ENCODE results near the gene UQCRC2.

Gene UQCRC2

DNA sequence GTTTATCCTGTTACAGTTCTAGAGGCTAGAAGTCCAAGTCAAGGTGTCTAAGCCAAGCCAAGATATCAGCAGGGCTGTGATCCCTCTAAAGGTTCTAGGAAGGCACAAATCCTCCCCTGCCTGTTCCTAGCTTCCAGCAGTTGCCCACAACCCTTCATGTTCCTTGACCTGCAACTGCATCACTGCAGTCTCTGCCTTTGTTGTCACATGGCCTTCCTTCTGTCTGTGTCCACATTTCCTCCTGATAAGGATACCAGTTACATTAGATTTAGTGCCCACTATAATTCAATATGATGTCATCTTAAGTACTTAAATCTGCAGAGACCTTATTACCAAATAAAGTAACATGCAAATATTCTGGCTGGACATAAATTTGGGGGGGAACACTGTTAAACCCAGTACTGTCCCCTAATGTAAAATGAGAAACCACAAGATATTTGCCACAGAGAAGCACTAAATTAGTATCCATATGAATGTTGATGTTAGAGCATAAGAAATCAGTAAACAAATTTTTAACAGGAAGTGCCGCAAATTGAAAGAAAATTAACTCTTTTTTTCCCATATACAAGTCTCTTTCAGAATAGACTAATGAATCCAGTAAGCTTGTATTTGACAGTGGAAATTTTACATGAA lies 4.7 kb downstream of the UQCRC2 start:
- H3K4me3 ChIP-seq (ENCODE audit: control insufficient read depth in 1 of 7, extremely low read depth in 1 of 7, insufficient read depth in 4 of 7, low read depth in 2 of 7, low read length in 6 of 7) = no peak overlapping the region
- WGBS (ENCODE audit: insufficient coverage) = no CpG with 5 or more reads among the region's 1 CpG
- DNase-seq = no peak
- H3K36me3 ChIP-seq (ENCODE audit: control insufficient read depth in 4 of 4, insufficient read depth in 4 of 4, low read length in 3 of 4) = peaks cover 9 to 62% (median 41%) of the 10 kb centered on the region in 4 experiments
- H3K9me3 ChIP-seq (ENCODE audit: control extremely low read depth in 1 of 5, control insufficient read depth in 4 of 5, insufficient read depth in 2 of 5, low read depth in 1 of 5, low read length in 4 of 5) = no peaks in the 10 kb centered on the region
- H3K27ac ChIP-seq (ENCODE audit: insufficient read depth in 1 of 2, low read depth in 1 of 2, low read length in 2 of 2, poor library complexity in 1 of 2, severe bottlenecking in 2 of 2) = no peak overlapping the region
- H3K27me3 ChIP-seq (replicated peaks in 2 of 5; ENCODE audit: control insufficient read depth in 4 of 5, insufficient read depth in 5 of 5, low read length in 4 of 5) = no peaks in the 10 kb centered on the region
- POLR2A ChIA-PET = no interaction called here
- CTCF ChIA-PET = interaction anchor here (0.9 to 1.0 kb wide), 2 partner anchors 16 to 121 kb away, joined by 3 read pairs; no protein-coding TSS in a partner anchor
- peaks cover 6 to 15% (median 7%) of the 10 kb centered on the region in 4 experiments for H3K4me1 ChIP-seq (ENCODE audit: control extremely low read depth in 1 of 4, control insufficient read depth in 4 of 4, insufficient read depth in 4 of 4, low read length in 3 of 4)

DNA sequence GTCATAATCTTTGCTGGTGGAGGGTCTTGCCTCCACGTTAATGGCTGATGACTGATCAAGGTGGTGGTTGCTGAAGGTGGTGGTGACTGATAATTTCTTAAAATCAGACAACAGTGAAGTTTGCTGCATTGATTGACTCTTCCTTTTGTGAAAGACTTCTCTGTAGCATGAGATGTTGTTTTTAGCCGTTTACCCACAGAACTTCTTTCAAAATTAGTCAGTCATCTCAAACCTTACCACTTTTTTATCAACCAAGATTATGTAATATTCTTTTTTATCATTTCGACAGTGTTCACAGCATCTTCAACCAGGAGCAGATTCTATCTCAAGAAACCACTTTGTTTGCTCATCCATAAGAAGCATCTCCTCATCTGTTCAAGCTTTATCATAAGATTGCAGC lies 5.9 kb downstream of the UQCRC2 start:
- H3K27ac ChIP-seq (ENCODE audit: insufficient read depth in 1 of 2, low read depth in 1 of 2, low read length in 2 of 2, poor library complexity in 1 of 2, severe bottlenecking in 2 of 2) = no peak overlapping the region

DNA sequence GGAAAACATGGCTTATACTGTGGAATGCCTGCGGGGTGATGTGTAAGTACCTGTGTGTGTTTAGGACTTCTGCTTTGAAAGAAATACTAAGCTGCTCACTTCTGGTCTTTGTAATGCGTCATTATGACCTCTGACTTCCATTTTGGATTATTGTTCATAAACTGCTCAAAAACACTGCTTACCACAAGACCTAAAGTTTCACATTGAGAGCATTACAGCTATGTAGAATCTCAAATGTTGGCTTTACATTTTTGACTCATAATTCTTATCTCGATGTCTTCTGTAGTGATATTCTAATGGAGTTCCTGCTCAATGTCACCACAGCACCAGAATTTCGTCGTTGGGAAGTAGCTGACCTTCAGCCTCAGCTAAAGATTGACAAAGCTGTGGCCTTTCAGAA lies 9.3 kb downstream of the UQCRC2 start:
- Histone ChIP-seq H3K27me3 (replicated peaks in 2 of 5; ENCODE audit: control insufficient read depth in 4 of 5, insufficient read depth in 5 of 5, low read length in 4 of 5) (no peaks in the 10 kb centered on the region), H3K27ac (ENCODE audit: insufficient read depth in 1 of 2, low read depth in 1 of 2, low read length in 2 of 2, poor library complexity in 1 of 2, severe bottlenecking in 2 of 2) (no peak overlapping the region), H3K4me1 (ENCODE audit: control extremely low read depth in 1 of 4, control insufficient read depth in 4 of 4, insufficient read depth in 4 of 4, low read length in 3 of 4) (peaks cover 0 to 2% (median 0%) of the 10 kb centered on the region in 4 experiments), H3K36me3 (ENCODE audit: control insufficient read depth in 4 of 4, insufficient read depth in 4 of 4, low read length in 3 of 4) (peaks cover 30 to 92% (median 66%) of the 10 kb centered on the region in 4 experiments), H3K9me3 (ENCODE audit: control extremely low read depth in 1 of 5, control insufficient read depth in 4 of 5, insufficient read depth in 2 of 5, low read depth in 1 of 5, low read length in 4 of 5) (no peaks in the 10 kb centered on the region), H3K4me3 (ENCODE audit: control insufficient read depth in 1 of 7, extremely low read depth in 1 of 7, insufficient read depth in 4 of 7, low read depth in 2 of 7, low read length in 6 of 7) (no peak overlapping the region)
- CTCF ChIA-PET = no interaction called here
- no peak for DNase-seq
- POLR2A ChIA-PET = interaction anchor here (0.9 kb wide), 1 partner anchor 16 kb away, joined by 3 read pairs; no protein-coding TSS in a partner anchor
- 96% methylated on average over 4 of the region's 5 CpGs for WGBS (ENCODE audit: insufficient coverage)

More for the DNA sequence above, 5.9 kb downstream of the UQCRC2 start:
- no peak for DNase-seq
- ChIA-PET POLR2A (no interaction called here), CTCF (no interaction called here)
- H3K4me1 ChIP-seq (ENCODE audit: control extremely low read depth in 1 of 4, control insufficient read depth in 4 of 4, insufficient read depth in 4 of 4, low read length in 3 of 4) = peaks cover 4 to 11% (median 6%) of the 10 kb centered on the region in 4 experiments
- H3K4me3 ChIP-seq (ENCODE audit: control insufficient read depth in 1 of 7, extremely low read depth in 1 of 7, insufficient read depth in 4 of 7, low read depth in 2 of 7, low read length in 6 of 7) = no peak overlapping the region
- H3K27me3 ChIP-seq (replicated peaks in 2 of 5; ENCODE audit: control insufficient read depth in 4 of 5, insufficient read depth in 5 of 5, low read length in 4 of 5) = no peaks in the 10 kb centered on the region
- no peaks in the 10 kb centered on the region for H3K9me3 ChIP-seq (ENCODE audit: control extremely low read depth in 1 of 5, control insufficient read depth in 4 of 5, insufficient read depth in 2 of 5, low read depth in 1 of 5, low read length in 4 of 5)
- 67% methylated on average over 2 of the region's 3 CpGs for WGBS (ENCODE audit: insufficient coverage)
- peaks cover 12 to 70% (median 47%) of the 10 kb centered on the region in 4 experiments for H3K36me3 ChIP-seq (ENCODE audit: control insufficient read depth in 4 of 4, insufficient read depth in 4 of 4, low read length in 3 of 4)

DNA sequence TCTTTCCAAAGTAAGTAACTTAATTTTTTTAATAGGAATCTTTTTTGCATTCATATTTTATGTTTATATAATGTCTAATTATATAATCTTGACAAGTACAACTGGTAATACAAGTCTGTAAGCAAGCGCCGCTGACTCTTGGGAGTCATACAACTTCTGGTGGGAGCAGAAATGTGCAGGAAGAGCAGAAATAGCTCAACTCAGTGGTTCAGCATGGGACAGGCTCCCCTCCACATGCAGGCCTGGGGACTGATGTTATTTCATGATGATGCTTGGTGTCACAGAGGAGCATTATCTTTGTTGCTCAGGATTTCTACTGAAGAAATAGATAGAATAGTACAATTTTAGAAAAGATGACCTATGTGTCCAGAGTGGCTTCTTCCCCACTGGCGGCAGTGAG lies 10.7 kb downstream of the UQCRC2 start:
- H3K4me1 ChIP-seq (ENCODE audit: control extremely low read depth in 1 of 4, control insufficient read depth in 4 of 4, insufficient read depth in 4 of 4, low read length in 3 of 4) = no peaks in the 10 kb centered on the region
- H3K27me3 ChIP-seq (replicated peaks in 2 of 5; ENCODE audit: control insufficient read depth in 4 of 5, insufficient read depth in 5 of 5, low read length in 4 of 5) = no peaks in the 10 kb centered on the region
- POLR2A ChIA-PET = no interaction called here
- CTCF ChIA-PET = interaction anchor here (1.2 kb wide), 1 partner anchor 27 kb away, joined by 3 read pairs; no protein-coding TSS in a partner anchor
- no peak overlapping the region for H3K4me3 ChIP-seq (ENCODE audit: control insufficient read depth in 1 of 7, extremely low read depth in 1 of 7, insufficient read depth in 4 of 7, low read depth in 2 of 7, low read length in 6 of 7)
- no peak for DNase-seq
- H3K9me3 ChIP-seq (ENCODE audit: control extremely low read depth in 1 of 5, control insufficient read depth in 4 of 5, insufficient read depth in 2 of 5, low read depth in 1 of 5, low read length in 4 of 5) = no peaks in the 10 kb centered on the region
- 100% methylated on average over 3 of the region's 3 CpGs for WGBS (ENCODE audit: insufficient coverage)
- H3K36me3 ChIP-seq (ENCODE audit: control insufficient read depth in 4 of 4, insufficient read depth in 4 of 4, low read length in 3 of 4) = peaks cover 30 to 92% (median 63%) of the 10 kb centered on the region in 4 experiments
- H3K27ac ChIP-seq (ENCODE audit: insufficient read depth in 1 of 2, low read depth in 1 of 2, low read length in 2 of 2, poor library complexity in 1 of 2, severe bottlenecking in 2 of 2) = no peak overlapping the region

DNA sequence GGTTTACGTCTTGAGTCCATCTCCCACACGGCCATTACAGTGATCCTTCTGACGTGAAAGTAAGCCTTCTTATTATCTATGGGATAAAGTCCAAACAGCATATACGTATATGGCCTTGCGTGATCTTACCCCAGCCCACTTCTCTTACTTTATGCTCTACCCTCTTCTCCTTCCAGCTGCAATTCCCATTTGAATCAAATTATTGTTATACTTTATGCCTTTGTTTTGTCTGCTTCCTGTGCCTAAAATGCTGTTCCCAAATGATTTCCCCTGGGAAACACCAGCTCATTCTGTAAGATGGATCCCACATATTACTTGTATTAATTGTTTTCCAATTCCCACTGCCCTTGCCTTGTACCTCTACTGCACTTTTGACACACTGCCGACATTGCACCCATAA lies 11.2 kb downstream of the UQCRC2 start:
- Histone ChIP-seq H3K36me3 (ENCODE audit: control insufficient read depth in 4 of 4, insufficient read depth in 4 of 4, low read length in 3 of 4) (peaks cover 28 to 91% (median 61%) of the 10 kb centered on the region in 4 experiments), H3K4me1 (ENCODE audit: control extremely low read depth in 1 of 4, control insufficient read depth in 4 of 4, insufficient read depth in 4 of 4, low read length in 3 of 4) (no peaks in the 10 kb centered on the region), H3K27ac (ENCODE audit: insufficient read depth in 1 of 2, low read depth in 1 of 2, low read length in 2 of 2, poor library complexity in 1 of 2, severe bottlenecking in 2 of 2) (no peak overlapping the region), H3K4me3 (ENCODE audit: control insufficient read depth in 1 of 7, extremely low read depth in 1 of 7, insufficient read depth in 4 of 7, low read depth in 2 of 7, low read length in 6 of 7) (no peak overlapping the region), H3K9me3 (ENCODE audit: control extremely low read depth in 1 of 5, control insufficient read depth in 4 of 5, insufficient read depth in 2 of 5, low read depth in 1 of 5, low read length in 4 of 5) (no peaks in the 10 kb centered on the region), H3K27me3 (replicated peaks in 2 of 5; ENCODE audit: control insufficient read depth in 4 of 5, insufficient read depth in 5 of 5, low read length in 4 of 5) (no peaks in the 10 kb centered on the region)
- 100% methylated on average over 3 of the region's 6 CpGs for WGBS (ENCODE audit: insufficient coverage)
- DNase-seq = no peak
- POLR2A ChIA-PET = no interaction called here
- CTCF ChIA-PET = interaction anchor here (1.2 kb wide), 1 partner anchor 26 kb away, joined by 3 read pairs; no protein-coding TSS in a partner anchor

DNA sequence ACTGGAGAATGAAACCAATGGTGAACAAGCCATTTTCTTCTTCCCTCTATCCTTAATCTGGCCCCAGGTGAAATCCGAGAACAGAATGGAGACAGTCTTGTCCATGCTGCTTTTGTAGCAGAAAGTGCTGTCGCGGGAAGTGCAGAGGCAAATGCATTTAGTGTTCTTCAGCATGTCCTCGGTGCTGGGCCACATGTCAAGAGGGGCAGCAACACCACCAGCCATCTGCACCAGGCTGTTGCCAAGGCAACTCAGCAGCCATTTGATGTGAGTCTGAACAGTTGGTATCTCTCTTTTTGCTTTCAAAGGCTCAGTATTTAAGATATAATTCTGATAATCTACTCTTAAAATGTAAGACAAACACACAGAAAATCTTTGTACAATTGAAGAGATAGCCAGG lies 18.7 kb downstream of the UQCRC2 start:
- Histone ChIP-seq H3K27me3 (replicated peaks in 2 of 5; ENCODE audit: control insufficient read depth in 4 of 5, insufficient read depth in 5 of 5, low read length in 4 of 5) (no peaks in the 10 kb centered on the region), H3K9me3 (ENCODE audit: control extremely low read depth in 1 of 5, control insufficient read depth in 4 of 5, insufficient read depth in 2 of 5, low read depth in 1 of 5, low read length in 4 of 5) (no peaks in the 10 kb centered on the region), H3K27ac (ENCODE audit: insufficient read depth in 1 of 2, low read depth in 1 of 2, low read length in 2 of 2, poor library complexity in 1 of 2, severe bottlenecking in 2 of 2) (no peak overlapping the region), H3K36me3 (ENCODE audit: control insufficient read depth in 4 of 4, insufficient read depth in 4 of 4, low read length in 3 of 4) (peaks cover 39 to 95% (median 67%) of the 10 kb centered on the region in 4 experiments), H3K4me1 (ENCODE audit: control extremely low read depth in 1 of 4, control insufficient read depth in 4 of 4, insufficient read depth in 4 of 4, low read length in 3 of 4) (no peaks in the 10 kb centered on the region), H3K4me3 (ENCODE audit: control insufficient read depth in 1 of 7, extremely low read depth in 1 of 7, insufficient read depth in 4 of 7, low read depth in 2 of 7, low read length in 6 of 7) (no peak overlapping the region)
- no peak for DNase-seq
- POLR2A ChIA-PET = no interaction called here
- CTCF ChIA-PET = no interaction called here
- WGBS (ENCODE audit: insufficient coverage) = 100% methylated on average over 4 of the region's 4 CpGs

DNA sequence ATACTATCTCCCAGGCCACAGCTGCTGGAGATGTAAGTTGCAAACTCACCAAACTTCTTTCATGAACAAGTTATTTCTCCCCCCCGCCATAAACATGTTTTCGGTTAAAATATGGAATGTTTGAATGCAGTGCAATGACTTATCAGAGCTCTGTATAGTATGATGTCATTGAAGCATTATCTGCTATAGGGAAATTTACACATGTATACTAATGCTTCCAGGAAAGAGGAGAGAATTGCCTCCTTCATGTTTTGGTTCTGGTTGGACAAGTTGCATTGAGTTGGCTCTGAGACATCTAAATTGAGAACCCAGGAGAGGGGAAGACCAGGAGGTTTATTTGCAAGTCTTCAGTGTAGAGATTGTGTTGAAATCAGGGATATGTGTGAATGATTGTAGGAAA lies 20.8 kb downstream of the UQCRC2 start:
- no peaks in the 10 kb centered on the region for H3K27me3 ChIP-seq (replicated peaks in 2 of 5; ENCODE audit: control insufficient read depth in 4 of 5, insufficient read depth in 5 of 5, low read length in 4 of 5)
- peaks cover 36 to 94% (median 72%) of the 10 kb centered on the region in 4 experiments for H3K36me3 ChIP-seq (ENCODE audit: control insufficient read depth in 4 of 4, insufficient read depth in 4 of 4, low read length in 3 of 4)
- DNase-seq = no peak
- WGBS (ENCODE audit: insufficient coverage) = no CpG with 5 or more reads among the region's 2 CpGs
- CTCF ChIA-PET = interaction anchor here (1.1 kb wide), 1 partner anchor 16 kb away, joined by 3 read pairs; no protein-coding TSS in a partner anchor
- H3K9me3 ChIP-seq (ENCODE audit: control extremely low read depth in 1 of 5, control insufficient read depth in 4 of 5, insufficient read depth in 2 of 5, low read depth in 1 of 5, low read length in 4 of 5) = no peaks in the 10 kb centered on the region
- H3K27ac ChIP-seq (ENCODE audit: insufficient read depth in 1 of 2, low read depth in 1 of 2, low read length in 2 of 2, poor library complexity in 1 of 2, severe bottlenecking in 2 of 2) = no peak overlapping the region
- POLR2A ChIA-PET = no interaction called here
- H3K4me3 ChIP-seq (ENCODE audit: control insufficient read depth in 1 of 7, extremely low read depth in 1 of 7, insufficient read depth in 4 of 7, low read depth in 2 of 7, low read length in 6 of 7) = no peak overlapping the region
- no peaks in the 10 kb centered on the region for H3K4me1 ChIP-seq (ENCODE audit: control extremely low read depth in 1 of 4, control insufficient read depth in 4 of 4, insufficient read depth in 4 of 4, low read length in 3 of 4)
